Breast epithelium (tissue), 3 donors: ENCODE data around the gene GRHL1.

Experiments
- POLR2A ChIP-seq: fragments of 450-650 bp; IDR thresholded peaks from one replicate; pipeline ENCODE4 v1.6.1; 2016; ENCODE audit warnings: antibody characterized with exemption, mild to moderate bottlenecking, moderate library complexity
- POLR2AphosphoS5 ChIP-seq, 3 donors: sonication (generic); formaldehyde crosslinking; IDR thresholded peaks; one replicate each; pipeline ENCODE4 v1.6.1; 2017; ENCODE audit warnings: antibody characterized with exemption in 3 of 3
- TF ChIP-seq, protein P1 (sequence below), 3 donors: fragments of 450-650 bp; IDR thresholded peaks; one replicate each; pipeline ENCODE4 v1.5.1; 2016 to 2017; ENCODE audit warnings: antibody characterized with exemption in 3 of 3, mild to moderate bottlenecking in 3 of 3, moderate library complexity in 3 of 3

DNA sequence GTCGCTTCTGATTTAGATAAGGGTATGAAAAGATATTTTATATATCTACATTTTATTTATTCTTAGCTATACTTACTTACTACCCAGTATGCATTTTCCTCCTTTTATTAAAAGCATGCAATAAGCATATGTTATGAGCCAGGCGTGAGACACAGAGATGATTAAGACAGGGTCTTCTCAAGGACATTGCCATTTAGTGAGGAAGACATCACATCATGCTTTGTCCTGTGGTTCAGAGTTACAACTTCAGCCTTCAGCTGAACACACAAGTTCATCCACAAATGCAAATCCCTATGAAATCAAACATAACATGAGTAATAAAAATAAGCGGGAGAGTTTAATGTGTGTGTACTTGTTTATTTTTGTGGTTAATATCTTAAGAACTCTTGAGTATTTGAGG, 30.2 kb downstream of the GRHL1 start:
- TF ChIP-seq, protein P1, sequence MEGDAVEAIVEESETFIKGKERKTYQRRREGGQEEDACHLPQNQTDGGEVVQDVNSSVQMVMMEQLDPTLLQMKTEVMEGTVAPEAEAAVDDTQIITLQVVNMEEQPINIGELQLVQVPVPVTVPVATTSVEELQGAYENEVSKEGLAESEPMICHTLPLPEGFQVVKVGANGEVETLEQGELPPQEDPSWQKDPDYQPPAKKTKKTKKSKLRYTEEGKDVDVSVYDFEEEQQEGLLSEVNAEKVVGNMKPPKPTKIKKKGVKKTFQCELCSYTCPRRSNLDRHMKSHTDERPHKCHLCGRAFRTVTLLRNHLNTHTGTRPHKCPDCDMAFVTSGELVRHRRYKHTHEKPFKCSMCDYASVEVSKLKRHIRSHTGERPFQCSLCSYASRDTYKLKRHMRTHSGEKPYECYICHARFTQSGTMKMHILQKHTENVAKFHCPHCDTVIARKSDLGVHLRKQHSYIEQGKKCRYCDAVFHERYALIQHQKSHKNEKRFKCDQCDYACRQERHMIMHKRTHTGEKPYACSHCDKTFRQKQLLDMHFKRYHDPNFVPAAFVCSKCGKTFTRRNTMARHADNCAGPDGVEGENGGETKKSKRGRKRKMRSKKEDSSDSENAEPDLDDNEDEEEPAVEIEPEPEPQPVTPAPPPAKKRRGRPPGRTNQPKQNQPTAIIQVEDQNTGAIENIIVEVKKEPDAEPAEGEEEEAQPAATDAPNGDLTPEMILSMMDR (IDR thresholded peaks at IDR 0.05), result no peak
- TF ChIP-seq POLR2A (no peak), POLR2AphosphoS5 (IDR thresholded peaks at IDR 0.05) (no peak)
